ENCODE results near the gene IKZF2. TPM values are rescaled to one million over a fixed set of nuclear protein-coding genes. Genes with fewer than 3 reads are reported as not detected.

IKZF2 gene
- total RNA-seq, 2 donors from 2014 or later: 6.0 to 6.5 TPM

GRCh38 chr2:213042262-213042661 lies 109.2 kb downstream of the IKZF2 start:
- no peak for DNase-seq (ENCODE audit: low spot score)
- Histone ChIP-seq H3K36me3 (no peaks in the 10 kb centered on the region), H3K27me3 (no peaks in the 10 kb centered on the region), H3K9me3 (no peaks in the 10 kb centered on the region), H3K27ac (no peak overlapping the region), H3K4me3 (no peak overlapping the region), H3K4me1 (peaks cover 0 to 7% of the 10 kb centered on the region in 2 donors)
- TF ChIP-seq, protein P1, sequence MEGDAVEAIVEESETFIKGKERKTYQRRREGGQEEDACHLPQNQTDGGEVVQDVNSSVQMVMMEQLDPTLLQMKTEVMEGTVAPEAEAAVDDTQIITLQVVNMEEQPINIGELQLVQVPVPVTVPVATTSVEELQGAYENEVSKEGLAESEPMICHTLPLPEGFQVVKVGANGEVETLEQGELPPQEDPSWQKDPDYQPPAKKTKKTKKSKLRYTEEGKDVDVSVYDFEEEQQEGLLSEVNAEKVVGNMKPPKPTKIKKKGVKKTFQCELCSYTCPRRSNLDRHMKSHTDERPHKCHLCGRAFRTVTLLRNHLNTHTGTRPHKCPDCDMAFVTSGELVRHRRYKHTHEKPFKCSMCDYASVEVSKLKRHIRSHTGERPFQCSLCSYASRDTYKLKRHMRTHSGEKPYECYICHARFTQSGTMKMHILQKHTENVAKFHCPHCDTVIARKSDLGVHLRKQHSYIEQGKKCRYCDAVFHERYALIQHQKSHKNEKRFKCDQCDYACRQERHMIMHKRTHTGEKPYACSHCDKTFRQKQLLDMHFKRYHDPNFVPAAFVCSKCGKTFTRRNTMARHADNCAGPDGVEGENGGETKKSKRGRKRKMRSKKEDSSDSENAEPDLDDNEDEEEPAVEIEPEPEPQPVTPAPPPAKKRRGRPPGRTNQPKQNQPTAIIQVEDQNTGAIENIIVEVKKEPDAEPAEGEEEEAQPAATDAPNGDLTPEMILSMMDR (IDR thresholded peaks at IDR 0.05): no peak

GRCh38 chr2:213036836-213037235 lies 114.6 kb downstream of the IKZF2 start:
- Histone ChIP-seq H3K4me3 (no peak overlapping the region), H3K27ac (no peak overlapping the region), H3K27me3 (no peaks in the 10 kb centered on the region), H3K36me3 (no peaks in the 10 kb centered on the region), H3K4me1 (peaks cover 0 to 7% of the 10 kb centered on the region in 2 donors), H3K9me3 (no peaks in the 10 kb centered on the region)
- no peak for DNase-seq (ENCODE audit: low spot score)
- TF ChIP-seq, protein P1 (IDR thresholded peaks at IDR 0.05): no peak

DNA sequence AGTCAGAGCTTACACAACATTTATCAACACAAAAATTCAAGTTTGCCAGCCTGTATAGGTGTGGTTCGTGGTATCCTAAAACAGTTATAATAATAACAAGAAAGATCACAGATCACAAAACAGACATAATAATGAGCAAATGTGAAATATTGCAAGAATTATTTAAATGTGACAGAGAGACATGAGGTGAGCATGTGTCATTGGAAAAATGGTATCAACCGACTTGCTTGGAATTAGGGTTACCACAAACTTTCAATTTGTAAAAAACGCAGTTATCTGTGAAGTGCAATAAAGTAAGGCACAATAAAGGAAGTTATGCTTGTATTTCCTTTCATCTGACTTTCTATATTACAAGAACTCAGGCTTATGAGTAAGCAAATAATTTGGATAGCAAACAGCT lies 116.8 kb downstream of the IKZF2 start:
- TF ChIP-seq, protein P1 (IDR thresholded peaks at IDR 0.05): no peak
- H3K27me3 ChIP-seq: no peaks in the 10 kb centered on the region
- peaks cover 0 to 7% of the 10 kb centered on the region in 2 donors for H3K4me1 ChIP-seq
- DNase-seq (ENCODE audit: low spot score): no peak
- no peaks in the 10 kb centered on the region for H3K36me3 ChIP-seq
- H3K27ac ChIP-seq: no peak overlapping the region
- no peaks in the 10 kb centered on the region for H3K9me3 ChIP-seq
- no peak overlapping the region for H3K4me3 ChIP-seq

GRCh38 chr2:213032607-213033006 lies 118.8 kb downstream of the IKZF2 start:
- DNase-seq (ENCODE audit: low spot score): no peak
- TF ChIP-seq, protein P1 (IDR thresholded peaks at IDR 0.05): no peak
- Histone ChIP-seq H3K27me3 (no peaks in the 10 kb centered on the region), H3K4me3 (no peak overlapping the region), H3K27ac (no peak overlapping the region), H3K36me3 (no peaks in the 10 kb centered on the region), H3K4me1 (peaks cover 0 to 2% of the 10 kb centered on the region in 2 donors), H3K9me3 (no peaks in the 10 kb centered on the region)

GRCh38 chr2:213022987-213023386 lies 128.4 kb downstream of the IKZF2 start:
- TF ChIP-seq, protein P1 (IDR thresholded peaks at IDR 0.05): no peak
- Histone ChIP-seq H3K27me3 (no peaks in the 10 kb centered on the region), H3K27ac (no peak overlapping the region), H3K4me1 (no peaks in the 10 kb centered on the region), H3K36me3 (peaks cover 7% of the 10 kb centered on the region), H3K9me3 (no peaks in the 10 kb centered on the region), H3K4me3 (no peak overlapping the region)
- DNase-seq (ENCODE audit: low spot score): no peak

Data from right atrium auricular region (tissue), 2 donors.